Frontal cortex (tissue), 4 donors: Measurements from ENCODE around the gene OSBP. TPM values are rescaled to one million over a fixed set of nuclear protein-coding genes. Genes with fewer than 3 reads are reported as not detected.
"Not testable (repeated sequence)": the region's sequence is repeated elsewhere in the genome, so short reads cannot be mapped to it uniquely, and the experiment has no call there.

Experiments
- DNase-seq, 2 donors: peaks; one replicate each; pipeline ENCODE4 v3.0.0; 2012; ENCODE audit warnings: low spot score in 2 of 2
- FAIRE-seq: peaks from 2 replicates; lab custom pipeline; 2012; peaks lifted over from hg19 to GRCh38; lab: Jason Lieb, UNC
- total RNA-seq: library from RNA; depleted of rRNA; stranded (reverse); fragments of >200 nt; gene quantifications from one replicate; pipeline ENCODE4 v1.2.3, GENCODE V29; 2014
- donor health status: control.
- donor health status: control.
- donor health status: control.

Gene OSBP
- total RNA-seq, 1 donor from 2014 or later = 33.8 TPM

DNA sequence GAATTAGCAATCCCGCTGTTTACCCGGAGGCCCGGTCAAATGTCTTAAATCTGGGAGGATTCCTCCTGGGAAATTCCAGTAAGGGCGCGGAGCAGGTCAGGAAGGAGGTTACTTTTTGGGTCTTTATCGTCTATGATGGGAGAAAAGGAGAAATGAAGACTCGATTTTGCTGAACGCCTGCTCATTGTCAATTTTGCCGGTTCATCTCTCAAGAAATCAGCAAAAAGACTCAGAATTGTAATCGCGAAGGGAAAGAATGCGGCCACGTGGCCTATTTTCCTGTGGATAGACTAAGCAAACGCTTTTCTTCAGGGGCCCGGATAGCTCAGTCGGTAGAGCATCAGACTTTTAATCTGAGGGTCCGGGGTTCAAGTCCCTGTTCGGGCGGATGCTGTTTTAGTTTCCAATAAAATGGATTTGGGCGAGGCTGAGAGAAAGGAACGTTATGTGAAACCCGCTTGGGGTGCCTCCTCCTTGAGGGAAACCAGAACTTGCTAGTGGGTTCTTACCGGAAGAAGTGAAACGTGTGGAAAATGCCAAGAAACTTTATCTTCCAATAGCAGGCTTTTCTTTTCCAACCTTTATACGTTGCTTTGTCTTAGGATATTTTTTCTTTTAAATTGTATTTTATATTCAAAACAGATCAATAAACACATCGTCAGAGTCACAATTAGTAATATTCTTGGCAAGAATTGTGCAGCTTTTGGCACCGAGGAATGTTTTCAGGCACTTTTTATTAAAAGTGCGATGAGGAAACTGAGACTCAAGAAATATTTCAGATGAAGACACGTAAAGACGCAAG is 59.3 kb downstream of the OSBP start:
- no peak for FAIRE-seq

DNA sequence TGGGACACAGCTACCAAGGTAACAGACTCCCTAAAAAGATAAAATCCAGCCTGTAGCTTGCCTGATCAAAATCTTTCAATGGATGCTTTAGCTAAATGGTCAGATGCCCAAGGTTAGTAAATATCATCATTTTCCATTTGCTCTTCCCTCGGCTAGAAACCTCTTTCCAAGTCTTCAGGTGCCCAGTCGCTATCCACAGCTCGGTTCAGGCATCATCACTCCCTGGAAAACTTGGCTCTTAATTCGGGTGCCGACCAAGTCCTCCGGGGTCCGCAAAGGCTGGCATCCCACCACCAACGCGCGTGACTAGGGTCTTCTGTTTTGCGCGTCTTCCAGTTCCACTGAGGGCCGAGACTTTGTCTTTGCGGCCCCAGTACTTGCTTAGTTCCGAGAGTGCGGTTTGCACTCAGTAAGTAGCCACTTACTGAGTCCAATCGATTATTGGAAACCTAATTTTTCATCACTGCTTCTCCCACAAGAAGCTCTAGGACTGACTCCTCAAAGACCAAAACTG is 59.9 kb downstream of the OSBP start:
- FAIRE-seq (no peak), DNase-seq (no peak)

More for the DNA sequence above, 59.3 kb downstream of the OSBP start:
- no peak for DNase-seq

GRCh38 chr11:59553323-59553722 is 62.3 kb downstream of the OSBP start:
- DNase-seq = no peak
- no peak for FAIRE-seq

DNA sequence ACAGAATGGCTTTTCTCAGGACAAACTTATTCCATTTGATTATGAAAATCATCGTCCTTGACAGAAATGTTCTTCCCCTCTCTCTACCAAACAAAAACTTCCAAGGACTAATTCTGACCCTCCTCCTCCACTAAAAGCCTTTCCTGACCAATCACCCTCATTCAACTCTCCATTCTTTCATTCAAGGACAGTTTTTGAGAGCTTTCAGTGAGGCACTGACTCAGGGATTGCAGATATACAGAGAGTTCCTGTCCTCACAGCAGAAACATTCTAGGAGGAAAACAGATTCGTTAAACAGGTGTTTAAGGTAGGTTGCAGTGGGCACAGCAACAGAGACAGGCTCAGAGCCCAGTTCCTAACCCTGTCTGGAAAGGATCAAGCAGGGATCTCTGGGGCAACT is 62.7 kb downstream of the OSBP start:
- FAIRE-seq (no peak), DNase-seq (no peak)

DNA sequence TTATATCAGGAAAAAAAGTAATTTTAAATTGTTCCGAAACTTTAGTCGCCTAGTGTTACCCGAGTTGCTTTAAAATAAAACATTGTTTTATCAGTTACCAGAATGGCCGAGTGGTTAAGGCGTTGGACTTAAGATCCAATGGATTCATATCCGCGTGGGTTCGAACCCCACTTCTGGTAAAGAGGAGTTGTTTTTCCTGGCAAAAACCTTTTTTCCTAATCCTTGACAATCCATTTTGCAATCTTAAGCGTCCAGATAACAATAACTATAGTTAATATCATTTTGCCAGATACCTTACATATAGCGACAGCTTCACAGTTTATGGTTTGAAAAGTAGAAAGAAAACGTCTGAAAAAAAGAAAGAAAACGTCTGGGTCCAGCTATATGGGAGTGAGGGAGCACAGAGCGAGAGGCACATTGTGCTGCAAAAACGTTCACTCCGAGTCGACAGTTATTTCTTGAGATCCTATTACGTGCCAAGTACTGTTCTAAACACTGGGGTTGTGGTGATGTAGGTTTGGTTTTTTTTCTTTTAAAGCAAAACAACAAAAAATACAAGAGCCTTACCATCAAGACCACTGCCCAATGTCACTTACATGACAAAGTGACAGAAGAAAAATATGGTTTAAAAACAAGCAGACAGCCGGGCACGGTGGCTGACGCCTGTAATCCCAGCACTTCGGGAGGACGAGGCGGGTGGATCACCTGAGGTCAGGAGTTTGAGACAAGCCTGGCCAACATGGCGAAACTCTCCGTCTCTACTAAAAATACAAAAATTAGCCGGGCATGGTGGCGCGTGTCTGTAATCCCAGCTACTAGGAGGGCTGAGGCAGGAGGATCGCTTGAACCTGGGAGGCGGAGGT is 63.7 kb downstream of the OSBP start:
- DNase-seq (no peak), FAIRE-seq (no peak)

GRCh38 chr11:59550842-59551658 is 64.5 kb downstream of the OSBP start:
- DNase-seq (peak; percentile 42 to 48), FAIRE-seq (no peak)

GRCh38 chr11:59550368-59550841 is 65.2 kb downstream of the OSBP start:
- DNase-seq (peak in 1 of 2 donors; percentile 54), FAIRE-seq (no peak)

DNA sequence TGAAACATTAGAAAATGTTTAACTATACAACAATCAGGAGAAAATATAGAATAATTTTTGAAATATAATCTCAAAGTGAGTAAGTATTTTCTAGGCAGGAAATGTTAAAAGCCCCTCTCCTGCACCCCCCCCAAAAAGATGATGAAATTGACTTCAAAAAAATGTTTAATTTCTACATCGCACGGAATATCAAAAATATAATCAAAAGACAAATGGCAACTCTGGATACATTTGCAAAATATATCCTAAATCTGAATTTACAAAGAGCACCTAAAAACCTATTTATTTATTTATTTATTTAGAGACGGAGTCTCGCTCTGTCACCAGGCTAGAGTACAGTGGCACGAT is 67.3 kb downstream of the OSBP start:
- no peak for FAIRE-seq
- DNase-seq = no peak

DNA sequence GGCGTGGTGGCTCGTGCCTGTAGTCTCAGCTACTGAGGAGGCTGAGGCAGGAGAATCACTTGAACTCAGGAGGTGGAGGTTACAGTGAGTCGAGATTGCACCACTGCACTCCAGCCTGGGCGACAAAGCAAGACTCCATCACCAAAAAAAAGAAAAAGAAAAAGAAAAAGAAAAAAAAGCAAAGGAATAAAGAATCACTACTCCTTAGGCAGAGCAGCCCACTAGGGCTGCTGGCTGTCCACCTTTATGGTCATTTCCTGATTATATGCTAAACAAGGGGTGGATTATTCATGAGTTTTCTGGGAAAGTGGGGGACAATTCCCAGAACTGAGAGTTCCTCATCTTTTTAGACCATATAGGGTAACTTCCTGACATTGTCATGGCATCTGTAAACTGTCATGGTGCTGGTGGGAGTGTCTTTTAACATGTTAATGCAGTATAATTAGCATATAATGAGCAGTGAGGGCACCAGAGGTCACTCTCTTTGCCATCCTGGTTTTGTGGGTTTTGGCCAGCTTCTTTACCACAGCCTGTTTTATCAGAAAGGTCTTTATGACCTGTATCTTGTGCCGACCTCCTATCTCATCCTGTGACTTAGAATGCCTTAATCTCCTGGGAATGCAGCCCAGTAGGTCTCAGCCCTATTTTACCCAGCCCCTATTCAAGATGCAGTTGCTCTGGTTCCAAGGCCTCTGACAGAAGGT is 67.8 kb downstream of the OSBP start:
- FAIRE-seq, DNase-seq: not testable (repeated sequence)

GRCh38 chr11:59545179-59546020 is 70.2 kb downstream of the OSBP start:
- no peak for FAIRE-seq

GRCh38 chr11:59544869-59545178 is 70.8 kb downstream of the OSBP start:
- no peak for FAIRE-seq
- DNase-seq = no peak

More at GRCh38 chr11:59545179-59546020, 70.2 kb downstream of the OSBP start:
- no peak for DNase-seq

DNA sequence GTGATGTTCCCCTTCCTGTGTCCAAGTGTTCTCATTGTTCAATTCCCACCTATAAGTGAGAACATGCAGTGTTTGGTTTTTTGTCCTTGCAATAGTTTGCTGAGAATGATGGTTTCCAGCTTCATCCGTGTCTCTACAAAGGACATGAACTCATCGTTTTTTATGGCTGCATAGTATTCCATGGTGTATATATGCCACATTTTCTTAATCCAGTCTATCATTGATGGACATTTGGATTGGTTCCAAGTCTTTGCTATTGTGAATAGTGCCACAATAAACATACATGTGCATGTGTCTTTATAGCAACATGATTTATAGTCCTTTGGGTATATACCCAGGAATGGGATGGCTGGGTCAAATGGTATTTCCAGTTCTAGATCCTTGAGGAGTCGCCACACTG is 71.9 kb downstream of the OSBP start:
- not testable (repeated sequence) for DNase-seq, FAIRE-seq

- DNase-seq (no peak), FAIRE-seq (no peak)
Observed at GRCh38 chr11:59542142-59542810, 73.3 kb downstream of the OSBP start.

DNA sequence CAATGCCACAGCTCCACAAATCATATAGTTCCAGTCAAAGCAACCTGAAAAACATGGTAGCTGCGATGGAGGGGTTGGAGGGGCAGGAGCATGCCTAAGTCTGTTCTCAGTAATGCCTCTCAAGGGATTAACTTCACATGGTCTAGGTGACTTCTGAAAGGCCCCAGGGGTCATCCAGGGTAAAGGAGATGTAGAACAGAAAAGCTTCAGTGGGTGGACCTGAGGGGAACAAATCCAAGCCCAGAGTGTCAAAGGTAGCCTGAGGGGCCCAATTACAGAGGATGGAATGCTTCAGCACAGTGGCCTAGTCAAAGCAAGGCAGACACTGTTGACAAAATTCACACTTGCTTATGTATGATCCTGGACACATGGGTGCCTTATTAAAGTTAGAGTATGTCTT is 80.9 kb downstream of the OSBP start:
- DNase-seq (no peak), FAIRE-seq (no peak)

GRCh38 chr11:59532620-59533019 is 83.0 kb downstream of the OSBP start:
- DNase-seq (no peak), FAIRE-seq (no peak)

- no peak for FAIRE-seq
- DNase-seq = no peak
Observed at GRCh38 chr11:59528711-59529110, 86.9 kb downstream of the OSBP start.
